ENCODE data around the gene DOC2B.
"Not testable (repeated sequence)": the region's sequence is repeated elsewhere in the genome, so short reads cannot be mapped to it uniquely, and the experiment has no call there.

The DOC2B gene

GRCh38 chr17:210402-210801 is 29.0 kb upstream of the DOC2B start:
- DNase-seq (ENCODE audit: low read depth) = no peak
- no peak overlapping the region for H3K4me3 ChIP-seq (ENCODE audit: control insufficient read depth, low read depth, low read length)
- TF ChIP-seq, protein P1, sequence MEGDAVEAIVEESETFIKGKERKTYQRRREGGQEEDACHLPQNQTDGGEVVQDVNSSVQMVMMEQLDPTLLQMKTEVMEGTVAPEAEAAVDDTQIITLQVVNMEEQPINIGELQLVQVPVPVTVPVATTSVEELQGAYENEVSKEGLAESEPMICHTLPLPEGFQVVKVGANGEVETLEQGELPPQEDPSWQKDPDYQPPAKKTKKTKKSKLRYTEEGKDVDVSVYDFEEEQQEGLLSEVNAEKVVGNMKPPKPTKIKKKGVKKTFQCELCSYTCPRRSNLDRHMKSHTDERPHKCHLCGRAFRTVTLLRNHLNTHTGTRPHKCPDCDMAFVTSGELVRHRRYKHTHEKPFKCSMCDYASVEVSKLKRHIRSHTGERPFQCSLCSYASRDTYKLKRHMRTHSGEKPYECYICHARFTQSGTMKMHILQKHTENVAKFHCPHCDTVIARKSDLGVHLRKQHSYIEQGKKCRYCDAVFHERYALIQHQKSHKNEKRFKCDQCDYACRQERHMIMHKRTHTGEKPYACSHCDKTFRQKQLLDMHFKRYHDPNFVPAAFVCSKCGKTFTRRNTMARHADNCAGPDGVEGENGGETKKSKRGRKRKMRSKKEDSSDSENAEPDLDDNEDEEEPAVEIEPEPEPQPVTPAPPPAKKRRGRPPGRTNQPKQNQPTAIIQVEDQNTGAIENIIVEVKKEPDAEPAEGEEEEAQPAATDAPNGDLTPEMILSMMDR (conservative IDR thresholded peaks at IDR 0.05; ENCODE audit: control insufficient read depth, insufficient read depth, low read depth, low read length) = no peak

DNA sequence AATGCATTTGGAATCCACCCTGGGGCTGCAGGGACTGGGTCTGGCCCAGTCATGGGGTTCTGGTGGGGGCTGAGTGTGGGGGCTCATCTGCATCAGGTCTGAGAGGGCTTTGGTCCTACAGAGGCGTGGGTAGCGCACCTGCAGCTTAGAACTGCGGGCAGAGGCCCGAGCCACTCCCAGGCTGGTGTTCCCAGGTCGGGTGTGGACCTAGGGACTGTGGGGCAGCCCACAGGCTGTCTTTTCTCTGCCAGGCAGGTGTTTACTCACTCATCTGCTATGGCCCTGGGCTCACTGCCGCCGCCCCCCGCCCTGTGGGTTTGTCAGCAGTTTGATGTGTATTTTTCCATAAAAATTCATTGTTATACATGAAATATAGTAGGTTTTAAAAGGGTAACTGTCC is 27.0 kb upstream of the DOC2B start:
- DNase-seq (ENCODE audit: low read depth) = no peak

GRCh38 chr17:207775-208174 is 26.3 kb upstream of the DOC2B start:
- DNase-seq (ENCODE audit: low read depth) = no peak
- no peak overlapping the region for H3K4me3 ChIP-seq (ENCODE audit: control insufficient read depth, low read depth, low read length)
- TF ChIP-seq, protein P1 (conservative IDR thresholded peaks at IDR 0.05; ENCODE audit: control insufficient read depth, insufficient read depth, low read depth, low read length) = no peak

More for the DNA sequence above, 27.0 kb upstream of the DOC2B start:
- H3K4me3 ChIP-seq (ENCODE audit: control insufficient read depth, low read depth, low read length) = no peak overlapping the region
- TF ChIP-seq, protein P1 (conservative IDR thresholded peaks at IDR 0.05; ENCODE audit: control insufficient read depth, insufficient read depth, low read depth, low read length) = no peak

- TF ChIP-seq, protein P1 (conservative IDR thresholded peaks at IDR 0.05; ENCODE audit: control insufficient read depth, insufficient read depth, low read depth, low read length) = no peak
- no peak overlapping the region for H3K4me3 ChIP-seq (ENCODE audit: control insufficient read depth, low read depth, low read length)
- no peak for DNase-seq (ENCODE audit: low read depth)
These were observed 25.6 kb upstream of the DOC2B start for GRCh38 chr17:206941-207560.

DNA sequence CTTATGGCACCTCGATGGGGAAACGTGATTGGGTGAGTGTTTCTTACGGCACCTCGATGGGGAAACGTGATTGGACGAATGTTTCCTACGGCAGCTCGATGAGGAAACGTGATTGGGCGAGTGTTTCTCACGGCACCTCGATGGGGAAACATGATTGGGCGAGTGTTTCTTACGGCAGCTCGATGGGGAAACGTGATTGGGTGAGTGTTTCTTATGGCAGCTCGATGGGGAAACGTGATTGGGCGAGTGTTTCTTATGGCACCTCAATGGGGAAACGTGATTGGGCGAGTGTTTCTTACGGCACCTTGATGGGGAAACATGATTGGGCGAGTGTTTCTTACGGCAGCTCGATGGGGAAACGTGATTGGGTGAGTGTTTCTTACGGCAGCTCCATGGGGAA is 25.0 kb upstream of the DOC2B start:
- not testable (repeated sequence) for H3K4me3 ChIP-seq (ENCODE audit: control insufficient read depth, low read depth, low read length); DNase-seq (ENCODE audit: low read depth)

DNA sequence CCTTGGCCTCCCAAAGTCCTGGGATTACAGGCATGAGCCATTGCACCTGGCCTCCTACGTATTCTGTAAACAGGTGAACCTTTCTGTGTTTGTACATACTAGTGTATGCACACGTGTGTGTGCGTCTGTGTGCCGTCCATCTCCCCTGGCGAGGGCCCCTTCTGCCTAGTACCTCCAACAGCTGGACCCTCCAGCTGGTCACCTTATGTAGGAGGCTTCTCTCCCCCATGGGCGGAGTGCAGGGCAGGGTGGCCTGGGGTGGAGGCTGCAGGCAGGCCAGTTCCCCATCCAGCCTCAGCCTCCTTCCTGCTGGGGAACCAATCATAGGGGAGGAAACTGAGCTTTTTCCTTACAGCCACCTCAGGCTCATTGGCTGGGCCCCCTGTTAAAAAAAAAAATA is 24.4 kb upstream of the DOC2B start:
- no peak for DNase-seq (ENCODE audit: low read depth)
- no peak overlapping the region for H3K4me3 ChIP-seq (ENCODE audit: control insufficient read depth, low read depth, low read length)
- TF ChIP-seq, protein P1 (conservative IDR thresholded peaks at IDR 0.05; ENCODE audit: control insufficient read depth, insufficient read depth, low read depth, low read length) = no peak

DNA sequence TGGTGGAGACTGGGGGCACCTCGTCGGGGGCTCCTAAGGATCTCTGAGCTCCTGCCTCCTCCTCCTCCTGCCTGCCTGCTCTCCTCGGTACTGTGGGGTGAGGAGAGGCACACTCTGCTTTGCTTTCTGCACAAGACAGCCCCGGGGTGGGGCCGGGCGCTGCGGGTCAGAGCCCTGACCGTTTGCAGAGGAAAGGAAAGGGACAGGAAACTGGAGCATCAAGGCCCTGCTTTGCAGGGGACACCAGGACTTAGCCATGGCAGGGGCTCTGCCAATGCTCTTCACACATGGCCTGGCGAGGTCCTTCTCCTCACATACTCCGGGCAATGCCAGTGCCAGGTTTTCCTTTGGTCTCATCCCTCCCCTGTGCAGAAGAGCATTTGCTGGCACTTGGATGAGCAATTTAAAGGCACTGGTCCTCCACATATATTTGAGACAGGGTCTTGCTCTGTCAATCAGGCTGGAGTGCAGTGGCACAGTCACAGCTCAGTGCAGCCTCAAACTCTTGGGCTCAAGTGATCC is 23.8 kb upstream of the DOC2B start:
- no peak overlapping the region for H3K4me3 ChIP-seq (ENCODE audit: control insufficient read depth, low read depth, low read length)
- TF ChIP-seq, protein P1 (conservative IDR thresholded peaks at IDR 0.05; ENCODE audit: control insufficient read depth, insufficient read depth, low read depth, low read length) = no peak
- DNase-seq (ENCODE audit: low read depth) = no peak

All from fibroblast of mammary gland (primary cell).